Measurements from ENCODE around the gene TXNDC5.

The TXNDC5 gene

DNA sequence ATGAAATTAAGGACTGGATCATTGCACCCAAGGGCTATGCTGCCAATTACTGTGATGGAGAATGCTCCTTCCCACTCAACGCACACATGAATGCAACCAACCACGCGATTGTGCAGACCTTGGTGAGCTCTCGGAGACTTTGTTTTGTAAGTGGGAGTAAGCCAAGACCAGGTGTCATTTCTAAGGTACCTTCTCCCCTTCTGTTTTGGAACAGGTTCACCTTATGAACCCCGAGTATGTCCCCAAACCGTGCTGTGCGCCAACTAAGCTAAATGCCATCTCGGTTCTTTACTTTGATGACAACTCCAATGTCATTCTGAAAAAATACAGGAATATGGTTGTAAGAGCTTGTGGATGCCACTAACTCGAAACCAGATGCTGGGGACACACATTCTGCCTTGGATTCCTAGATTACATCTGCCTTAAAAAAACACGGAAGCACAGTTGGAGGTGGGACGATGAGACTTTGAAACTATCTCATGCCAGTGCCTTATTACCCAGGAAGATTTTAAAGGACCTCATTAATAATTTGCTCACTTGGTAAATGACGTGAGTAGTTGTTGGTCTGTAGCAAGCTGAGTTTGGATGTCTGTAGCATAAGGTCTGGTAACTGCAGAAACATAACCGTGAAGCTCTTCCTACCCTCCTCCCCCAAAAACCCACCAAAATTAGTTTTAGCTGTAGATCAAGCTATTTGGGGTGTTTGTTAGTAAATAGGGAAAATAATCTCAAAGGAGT lies 30.4 kb downstream of the TXNDC5 start:
- no peak for DNase-seq
- in situ Hi-C loops (cut with MboI; ENCODE audit: low pct_unique_long_range_greater_than_20kb, low sequenced_read_pairs): no loop called here

DNA sequence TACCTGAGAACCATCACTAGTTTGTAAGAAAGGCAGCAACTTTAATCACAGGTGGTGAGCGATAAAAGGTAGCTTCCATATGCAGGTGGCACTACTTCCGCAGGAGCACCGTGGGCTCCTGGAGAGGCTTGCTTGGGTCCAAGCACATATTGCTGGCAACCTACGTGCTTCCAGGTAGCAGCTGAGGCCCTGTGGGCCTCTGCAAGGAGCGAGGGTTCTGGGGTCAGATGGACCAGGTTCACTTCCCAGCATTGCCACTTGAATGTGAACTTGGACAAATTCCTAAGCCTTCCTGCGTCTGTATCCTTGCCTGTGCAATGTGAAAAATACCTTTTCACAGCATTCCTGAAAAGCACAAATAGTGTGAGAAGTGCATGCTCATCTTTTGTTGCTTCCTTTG lies 31.0 kb downstream of the TXNDC5 start:
- in situ Hi-C loops (cut with MboI; ENCODE audit: low pct_unique_long_range_greater_than_20kb, low sequenced_read_pairs): no loop called here
- DNase-seq: no peak

DNA sequence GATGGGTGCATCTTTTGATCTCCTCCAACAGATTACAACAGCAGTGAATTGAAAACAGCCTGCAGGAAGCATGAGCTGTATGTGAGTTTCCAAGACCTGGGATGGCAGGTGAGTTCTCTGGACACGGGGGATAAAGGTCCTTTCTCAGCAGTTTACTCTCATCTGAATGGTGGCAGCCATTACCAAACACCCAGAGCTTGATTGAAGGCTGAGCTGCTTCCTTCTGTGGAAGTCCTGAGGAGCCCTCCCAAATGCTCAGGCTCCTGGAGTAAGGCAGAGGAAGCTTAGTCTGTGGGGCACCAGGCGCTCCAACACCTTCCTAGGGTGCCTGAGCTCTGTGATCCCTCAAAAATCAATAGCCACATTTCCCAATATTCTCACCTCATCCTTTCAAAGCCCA lies 31.5 kb downstream of the TXNDC5 start:
- in situ Hi-C loops (cut with MboI; ENCODE audit: low pct_unique_long_range_greater_than_20kb, low sequenced_read_pairs): no loop called here
- DNase-seq: no peak

DNA sequence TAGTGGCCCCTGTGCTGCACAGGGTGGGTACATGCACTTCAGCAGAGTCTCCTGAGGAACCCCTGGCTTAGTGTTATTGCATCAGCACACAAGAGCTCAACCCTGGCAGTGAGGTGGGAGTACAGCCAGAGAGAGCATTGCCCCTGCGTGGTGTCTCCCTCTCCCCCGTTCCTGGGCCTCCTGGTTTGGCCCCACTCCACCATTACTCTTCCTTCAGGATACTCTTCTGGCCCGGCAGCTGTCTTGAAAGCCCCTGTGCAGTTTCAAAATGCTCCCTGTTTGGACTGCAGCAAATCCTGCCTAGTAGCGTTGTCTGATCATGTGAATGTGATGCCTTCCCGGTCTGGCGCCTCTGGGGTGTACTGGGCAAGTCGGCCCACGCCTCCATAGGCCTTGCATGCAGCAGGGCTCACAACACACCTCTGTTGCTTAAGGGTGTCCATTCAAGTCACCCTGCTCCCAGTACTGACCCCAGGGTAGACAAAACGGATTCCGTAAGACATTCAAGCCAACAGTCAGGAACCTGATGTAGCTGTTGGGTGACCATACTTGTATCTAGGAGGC lies 32.1 kb downstream of the TXNDC5 start:
- in situ Hi-C loops (cut with MboI; ENCODE audit: low pct_unique_long_range_greater_than_20kb, low sequenced_read_pairs): no loop called here
- no peak for DNase-seq

DNA sequence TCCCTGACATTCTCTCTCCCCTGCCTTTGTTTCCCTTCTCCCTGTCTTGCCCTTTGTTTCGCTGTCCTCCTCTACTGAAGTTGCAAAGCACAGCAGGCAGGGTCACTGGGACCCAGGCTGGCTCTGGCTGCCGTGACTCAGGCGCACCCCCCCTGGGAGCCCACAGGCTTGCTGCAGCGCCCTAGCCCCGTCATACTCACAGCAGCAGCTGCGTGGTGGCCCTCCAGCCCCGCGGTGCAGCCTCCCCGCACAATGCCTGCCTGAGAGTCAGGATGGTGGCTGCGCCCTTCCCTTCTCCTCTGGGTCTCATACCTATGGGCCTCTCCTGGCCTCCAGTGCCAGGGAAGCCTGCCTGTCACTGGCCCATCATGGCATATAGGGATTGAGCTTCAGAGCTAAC lies 41.7 kb downstream of the TXNDC5 start:
- no peak for DNase-seq
- in situ Hi-C loops (cut with MboI; ENCODE audit: low pct_unique_long_range_greater_than_20kb, low sequenced_read_pairs): no loop called here

DNA sequence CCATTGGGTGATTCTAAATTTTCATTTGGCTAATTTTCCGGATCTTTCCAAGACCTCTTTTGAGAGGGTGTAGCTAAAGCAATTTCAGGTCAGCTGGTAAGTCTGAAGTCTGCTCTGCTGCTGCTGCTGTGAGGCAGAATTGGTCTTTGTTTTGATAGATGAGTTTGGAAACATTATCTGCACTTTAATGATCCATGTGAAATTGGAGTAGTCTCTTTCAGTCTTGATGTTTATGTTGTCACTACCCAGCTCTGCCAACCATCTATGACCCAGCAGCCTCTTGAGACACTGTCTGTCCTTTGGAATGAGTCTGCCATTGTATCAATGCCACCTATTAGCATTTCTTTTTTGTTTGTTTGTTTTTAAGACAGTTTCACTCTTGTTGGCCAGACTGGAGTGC lies 44.1 kb downstream of the TXNDC5 start:
- in situ Hi-C loops (cut with MboI; ENCODE audit: low pct_unique_long_range_greater_than_20kb, low sequenced_read_pairs): no loop called here

DNA sequence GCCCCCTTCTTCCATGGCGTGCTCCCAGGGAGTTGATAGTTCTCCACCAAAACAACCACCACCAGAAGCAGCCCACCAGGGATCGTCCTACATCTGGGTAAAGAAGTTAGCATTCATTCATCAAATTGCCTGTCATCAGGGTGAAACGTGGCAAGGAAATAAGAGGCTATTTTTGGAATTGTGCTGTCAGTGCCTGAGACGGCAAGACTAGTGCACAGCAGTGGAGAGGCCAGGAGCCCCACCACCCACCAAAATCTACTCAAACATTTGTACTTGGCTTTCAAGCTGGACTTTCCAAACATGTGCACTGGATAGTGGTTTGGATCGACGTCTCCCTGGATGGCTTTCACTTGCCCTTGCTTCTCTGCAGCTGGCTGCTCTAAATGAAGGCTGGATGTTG lies 44.8 kb downstream of the TXNDC5 start:
- in situ Hi-C loops (cut with MboI; ENCODE audit: low pct_unique_long_range_greater_than_20kb, low sequenced_read_pairs): no loop called here
- no peak for DNase-seq

More for the DNA sequence above, 44.1 kb downstream of the TXNDC5 start:
- DNase-seq: no peak

DNA sequence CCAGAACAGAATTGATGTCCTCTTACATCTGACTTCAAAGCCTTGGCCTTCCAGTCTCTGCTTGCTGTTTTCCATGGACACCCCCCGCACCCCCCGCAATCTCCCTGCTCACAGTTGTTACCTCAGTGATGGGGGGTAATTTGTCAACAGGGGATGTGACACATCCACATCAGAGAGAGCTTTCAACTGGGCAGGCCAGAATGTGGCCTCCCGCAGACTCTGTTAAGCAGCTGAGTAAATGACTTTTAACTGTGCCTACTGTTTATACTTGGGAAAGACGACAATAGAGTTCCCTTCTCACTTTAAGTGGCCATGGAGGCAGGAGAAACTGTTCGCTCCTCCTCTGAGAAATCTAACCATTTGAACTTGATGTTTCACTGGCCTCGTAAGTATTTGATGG lies 51.0 kb downstream of the TXNDC5 start:
- in situ Hi-C loops (cut with MboI; ENCODE audit: low pct_unique_long_range_greater_than_20kb, low sequenced_read_pairs): no loop called here
- no peak for DNase-seq

DNA sequence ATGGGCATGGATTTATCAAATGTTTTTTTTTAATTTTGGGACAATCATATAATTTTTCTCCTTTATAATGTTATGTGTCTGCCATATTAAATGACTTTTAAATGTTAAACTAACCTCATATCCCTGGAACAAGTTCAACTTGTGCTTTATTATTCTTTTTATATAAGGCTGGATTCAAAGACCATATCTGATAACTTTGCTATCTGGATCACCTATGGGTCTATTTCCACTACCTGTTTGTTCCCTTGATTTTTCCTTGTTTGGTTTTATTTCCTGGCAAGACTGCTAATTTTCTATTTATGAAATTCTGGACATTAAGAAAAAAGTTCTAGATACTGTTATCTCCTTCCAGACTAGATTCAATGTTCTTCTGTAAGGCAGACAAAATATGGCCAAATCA lies 58.8 kb downstream of the TXNDC5 start:
- DNase-seq: no peak
- in situ Hi-C loops (cut with MboI; ENCODE audit: low pct_unique_long_range_greater_than_20kb, low sequenced_read_pairs): no loop called here

DNA sequence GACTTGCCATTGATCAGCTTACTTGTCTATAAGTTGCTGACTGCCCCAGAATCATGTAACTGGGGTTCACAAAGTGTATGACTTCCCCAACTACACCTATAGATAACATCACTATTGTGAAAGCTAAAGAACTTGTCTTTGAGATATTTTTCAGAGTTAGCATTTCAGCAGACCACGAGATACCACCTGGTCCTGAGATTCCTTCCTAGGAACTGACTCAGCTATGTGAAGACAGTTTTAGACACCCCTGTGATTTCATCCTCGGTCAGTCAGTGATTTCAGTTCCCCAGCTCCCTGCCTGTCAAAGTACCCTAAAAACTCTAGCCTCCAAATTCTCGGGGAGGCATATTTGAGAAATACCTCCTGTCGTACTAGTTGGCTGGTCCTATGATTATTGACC lies 62.4 kb downstream of the TXNDC5 start:
- in situ Hi-C loops (cut with MboI; ENCODE audit: low pct_unique_long_range_greater_than_20kb, low sequenced_read_pairs): no loop called here
- no peak for DNase-seq

DNA sequence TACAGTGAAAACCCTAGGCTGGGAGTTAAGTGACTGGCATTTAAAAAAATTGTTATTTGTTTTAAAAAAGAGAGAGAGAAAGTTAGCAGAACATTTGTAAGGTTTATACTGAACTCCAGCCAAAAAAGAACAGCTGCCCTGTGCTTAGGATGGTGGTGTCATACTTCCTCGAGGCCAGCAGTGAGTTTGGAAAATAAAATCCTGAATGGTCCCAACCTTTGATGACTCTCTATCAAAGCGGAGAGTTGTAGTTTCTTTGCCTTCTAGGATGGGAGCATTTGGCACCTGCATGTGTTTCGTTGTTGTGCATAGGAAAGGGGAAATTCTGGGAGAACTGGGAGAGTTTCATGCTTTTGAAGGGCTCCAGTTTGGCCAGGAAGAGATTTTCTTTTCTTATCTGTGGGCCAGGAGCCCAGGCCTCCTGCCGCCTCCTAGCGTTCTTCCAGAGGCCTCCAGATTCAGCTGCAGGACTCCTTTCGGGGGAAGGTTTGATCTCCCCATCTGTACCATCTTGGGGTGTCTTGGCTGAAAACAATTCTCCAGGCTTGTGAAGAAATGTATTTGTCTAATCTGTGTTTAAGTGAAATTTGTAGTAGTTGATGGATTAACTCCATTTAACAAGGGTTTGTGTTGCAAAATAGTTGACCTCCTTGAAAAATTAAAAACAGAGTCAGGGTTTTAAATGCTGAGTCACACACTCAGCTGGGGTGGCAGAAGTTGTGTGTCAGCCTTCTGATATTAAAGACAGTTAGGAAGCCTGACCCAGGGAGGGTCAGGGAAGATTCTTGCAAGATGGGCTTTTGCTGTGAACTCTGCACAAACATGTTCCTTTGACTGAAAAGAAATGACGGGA lies 63.4 kb downstream of the TXNDC5 start:
- in situ Hi-C loops (cut with MboI; ENCODE audit: low pct_unique_long_range_greater_than_20kb, low sequenced_read_pairs): no loop called here

DNA sequence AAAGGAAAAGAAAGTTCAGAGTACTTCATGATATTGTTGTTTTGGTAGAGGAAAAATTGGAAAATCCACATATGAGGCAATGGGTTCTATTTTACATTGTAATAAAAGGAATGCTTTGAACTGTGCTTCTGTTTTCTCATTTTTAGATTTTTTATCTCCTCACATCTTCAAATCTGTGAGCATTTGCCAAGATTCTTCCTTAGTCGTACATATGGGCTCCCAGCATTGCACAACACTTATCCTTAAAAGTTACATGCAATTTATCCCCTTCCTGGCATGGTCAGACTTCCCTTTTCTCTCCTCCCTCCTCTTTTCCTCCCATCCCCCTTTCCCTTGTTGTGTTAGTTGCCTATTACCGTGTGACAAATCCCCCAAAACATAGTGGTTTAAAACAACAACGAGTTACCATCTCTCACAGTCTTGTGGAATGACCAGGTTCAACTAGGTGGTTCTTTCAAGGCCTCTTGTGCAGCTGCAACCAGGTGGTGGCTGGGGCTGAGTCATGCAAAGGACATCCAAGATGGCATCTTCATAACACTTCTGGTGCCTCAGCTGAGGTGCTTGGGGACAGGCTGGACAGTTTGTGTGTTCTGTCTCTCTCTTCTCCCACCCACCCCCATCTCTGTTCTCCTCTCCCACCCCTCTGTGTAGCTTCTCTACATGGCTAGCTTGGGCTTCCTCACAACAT lies 68.7 kb downstream of the TXNDC5 start:
- in situ Hi-C loops (cut with MboI; ENCODE audit: low pct_unique_long_range_greater_than_20kb, low sequenced_read_pairs): no loop called here
- DNase-seq: peak; percentile 23

More for the DNA sequence above, 63.4 kb downstream of the TXNDC5 start:
- DNase-seq: no peak

DNA sequence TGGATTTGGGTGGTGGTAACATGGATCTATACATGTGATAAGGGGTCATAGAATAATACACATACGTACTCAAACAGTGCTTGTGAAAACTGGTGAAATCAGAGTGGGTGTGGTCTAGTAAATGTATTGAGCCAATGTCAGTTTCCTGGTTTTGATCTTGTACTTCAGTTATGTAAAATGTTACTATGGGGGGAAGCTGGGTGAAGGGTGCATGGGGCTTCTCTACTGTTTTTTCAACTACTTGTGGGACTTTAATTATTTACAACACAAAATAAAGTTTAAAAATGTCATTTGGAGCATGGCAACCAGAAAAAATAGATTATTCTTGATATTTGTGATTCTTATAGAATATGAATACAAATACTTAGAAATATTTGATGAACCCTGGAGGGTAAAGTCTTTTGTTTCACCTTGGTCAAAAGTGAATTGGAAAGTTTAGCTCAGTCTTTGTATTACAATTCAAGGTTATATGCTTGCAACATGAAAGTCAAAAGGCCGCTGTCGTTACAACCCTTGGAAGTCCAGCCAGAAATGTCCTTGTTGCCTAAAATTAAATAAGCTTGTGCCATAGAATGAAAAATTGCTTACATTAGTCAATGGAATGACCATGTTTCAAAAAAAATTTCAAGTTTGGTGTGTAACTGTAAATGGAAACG lies 74.1 kb downstream of the TXNDC5 start:
- in situ Hi-C loops (cut with MboI; ENCODE audit: low pct_unique_long_range_greater_than_20kb, low sequenced_read_pairs): no loop called here
- DNase-seq: no peak

DNA sequence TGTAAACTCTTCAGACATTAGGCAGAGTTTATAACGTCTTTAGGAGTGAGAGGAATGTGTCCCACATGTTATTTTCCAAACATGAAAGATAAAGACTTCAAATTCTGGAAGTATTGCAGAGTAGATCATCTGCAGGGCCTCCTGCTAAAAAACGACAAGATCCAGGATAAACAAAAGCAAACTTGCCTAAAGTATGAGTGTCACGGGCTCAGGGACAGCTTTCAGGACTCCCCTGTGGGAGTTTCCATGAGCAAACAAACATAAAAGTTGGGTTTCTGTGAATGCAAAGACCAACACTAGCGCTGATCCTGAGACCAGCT lies 76.9 kb downstream of the TXNDC5 start:
- DNase-seq: no peak
- in situ Hi-C loops (cut with MboI; ENCODE audit: low pct_unique_long_range_greater_than_20kb, low sequenced_read_pairs): no loop called here

DNA sequence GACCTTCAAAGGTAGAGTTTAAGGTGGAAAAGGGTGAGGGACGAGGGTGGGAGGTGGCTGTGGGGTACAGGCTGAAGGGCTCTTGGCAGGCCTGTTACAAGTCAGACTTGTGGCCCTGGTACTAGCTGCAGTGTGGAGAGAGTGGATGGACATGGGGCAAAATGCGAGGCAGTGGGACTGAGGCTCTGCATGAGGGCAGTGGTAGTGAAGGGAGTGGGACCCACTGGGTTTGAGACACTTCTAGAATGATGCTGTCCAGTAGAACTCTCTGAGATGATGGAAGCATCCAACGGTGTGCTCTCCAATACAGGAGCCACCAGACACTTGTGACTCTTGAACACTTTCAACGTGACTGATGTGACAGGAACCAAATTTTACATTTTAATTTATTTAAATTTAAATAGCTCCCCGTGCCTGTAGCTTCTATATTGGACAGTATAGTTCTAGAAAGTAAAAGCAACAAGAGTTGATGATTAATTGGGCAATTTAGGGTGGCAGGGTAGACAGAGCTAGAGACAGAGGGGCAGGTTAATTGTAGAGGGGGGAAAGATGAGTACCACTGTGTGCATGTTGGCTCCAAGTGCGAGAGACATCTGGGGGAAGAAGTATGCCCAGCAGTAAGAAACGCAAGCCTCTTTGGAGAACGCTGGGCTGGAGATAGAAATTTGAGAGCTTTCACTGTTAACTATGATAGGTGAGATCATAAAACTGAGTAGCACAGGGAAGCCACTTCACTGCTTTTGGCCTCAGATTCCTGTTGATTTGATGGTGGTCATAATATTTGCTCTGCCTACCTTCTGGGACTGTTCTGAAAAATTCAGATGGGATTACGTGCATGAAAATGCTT lies 77.5 kb downstream of the TXNDC5 start:
- in situ Hi-C loops (cut with MboI; ENCODE audit: low pct_unique_long_range_greater_than_20kb, low sequenced_read_pairs): no loop called here
- no peak for DNase-seq
